Dendritic cell treated with granulocyte-macrophage colony-stimulating factor and Interleukin-4, amounts not matched to agents 40 ng/mL and 50 ng/mL, for 4 days (primary cell): ENCODE data around the gene LMX1B.

Source experiments
- H3K27ac Mint-ChIP-seq: one replicate; pipeline ENCODE4 v1.8.0; 2022; ENCODE audit warnings: mild to moderate bottlenecking, mixed read lengths
- H3K27me3 Mint-ChIP-seq: one replicate; pipeline ENCODE4 v1.8.0; 2022; ENCODE audit warnings: mild to moderate bottlenecking, mixed read lengths
- H3K36me3 Mint-ChIP-seq: one replicate; pipeline ENCODE4 v1.8.0; 2022; ENCODE audit warnings: low read depth, mixed read lengths
- H3K4me1 Mint-ChIP-seq: one replicate; pipeline ENCODE4 v1.8.0; 2022; ENCODE audit warnings: low read depth, mixed read lengths
- H3K4me3 Mint-ChIP-seq: one replicate; pipeline ENCODE4 v1.8.0; 2022; ENCODE audit warnings: mild to moderate bottlenecking, moderate library complexity, mixed read lengths
- H3K9me3 Mint-ChIP-seq: one replicate; pipeline ENCODE4 v1.8.0; 2022; ENCODE audit warnings: mixed read lengths
- intact Hi-C: fragments of 100-400 bp; cut with micrococcal nuclease; formaldehyde crosslinking; loops from one replicate; pipeline ENCODE4 v1.15.0; 2022

Gene LMX1B

DNA sequence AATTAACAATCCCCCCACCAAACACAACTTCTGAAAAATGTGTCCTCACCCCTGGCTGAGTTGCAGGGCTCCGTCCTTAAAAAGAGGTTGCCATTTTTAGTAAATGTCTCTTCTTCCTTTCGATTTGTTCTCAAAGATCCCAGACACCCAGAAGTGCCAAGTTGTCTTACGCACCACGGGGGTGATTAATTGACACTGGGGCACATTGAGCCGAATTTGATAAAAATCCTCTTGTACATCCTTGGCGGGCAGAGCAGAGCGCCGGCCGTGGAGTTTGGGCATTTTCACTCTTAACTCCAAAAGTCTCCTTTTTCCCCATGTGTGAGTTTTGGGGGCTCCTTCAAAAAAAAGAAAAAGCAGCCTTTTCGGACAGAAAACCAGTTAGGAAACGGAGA, 4.5 kb downstream of the LMX1B start:
- H3K4me1 Mint-ChIP-seq: peaks cover 15% of the 10 kb centered on the region
- intact Hi-C loops: no loop called here

GRCh38 chr9:126618585-126619360, 5.0 kb downstream of the LMX1B start:
- intact Hi-C loops: no loop called here
- peaks cover 14% of the 10 kb centered on the region for H3K4me1 Mint-ChIP-seq

More for the DNA sequence above, 4.5 kb downstream of the LMX1B start:
- no peaks in the 10 kb centered on the region for H3K9me3 Mint-ChIP-seq
- no peak overlapping the region for H3K27ac Mint-ChIP-seq
- H3K36me3 Mint-ChIP-seq: no peaks in the 10 kb centered on the region
- no peak overlapping the region for H3K4me3 Mint-ChIP-seq
- peaks cover 87% of the 10 kb centered on the region for H3K27me3 Mint-ChIP-seq

GRCh38 chr9:126619361-126620135, 5.8 kb downstream of the LMX1B start:
- Mint-ChIP-seq H3K9me3 (no peaks in the 10 kb centered on the region), H3K36me3 (no peaks in the 10 kb centered on the region), H3K27ac (no peak overlapping the region), H3K4me3 (no peak overlapping the region), H3K4me1 (peaks cover 10% of the 10 kb centered on the region), H3K27me3 (peaks cover 94% of the 10 kb centered on the region)
- intact Hi-C loops: no loop called here

More at GRCh38 chr9:126618585-126619360, 5.0 kb downstream of the LMX1B start:
- peaks cover 89% of the 10 kb centered on the region for H3K27me3 Mint-ChIP-seq
- H3K9me3 Mint-ChIP-seq: no peaks in the 10 kb centered on the region
- no peak overlapping the region for H3K4me3 Mint-ChIP-seq
- H3K27ac Mint-ChIP-seq: no peak overlapping the region
- no peaks in the 10 kb centered on the region for H3K36me3 Mint-ChIP-seq

GRCh38 chr9:126620478-126620877, 6.8 kb downstream of the LMX1B start:
- intact Hi-C loops: no loop called here
- no peak overlapping the region for H3K27ac Mint-ChIP-seq
- H3K4me3 Mint-ChIP-seq: no peak overlapping the region

GRCh38 chr9:126621061-126621918, 7.6 kb downstream of the LMX1B start:
- peaks cover 96% of the 10 kb centered on the region for H3K27me3 Mint-ChIP-seq
- no peak overlapping the region for H3K4me3 Mint-ChIP-seq
- peaks cover 16% of the 10 kb centered on the region for H3K4me1 Mint-ChIP-seq
- H3K36me3 Mint-ChIP-seq: no peaks in the 10 kb centered on the region
- no peak overlapping the region for H3K27ac Mint-ChIP-seq
- intact Hi-C loops: no loop called here
- no peaks in the 10 kb centered on the region for H3K9me3 Mint-ChIP-seq

More at GRCh38 chr9:126620478-126620877, 6.8 kb downstream of the LMX1B start:
- Mint-ChIP-seq H3K4me1 (peaks cover 8% of the 10 kb centered on the region), H3K36me3 (no peaks in the 10 kb centered on the region), H3K9me3 (no peaks in the 10 kb centered on the region), H3K27me3 (peaks cover 96% of the 10 kb centered on the region)

GRCh38 chr9:126621919-126622735, 8.4 kb downstream of the LMX1B start:
- Mint-ChIP-seq H3K4me3 (no peak overlapping the region), H3K9me3 (peaks cover 3% of the 10 kb centered on the region), H3K4me1 (peaks cover 20% of the 10 kb centered on the region), H3K36me3 (no peaks in the 10 kb centered on the region), H3K27me3 (peaks cover 96% of the 10 kb centered on the region), H3K27ac (no peak overlapping the region)
- intact Hi-C loops: no loop called here

GRCh38 chr9:126623314-126623666, 9.6 kb downstream of the LMX1B start:
- Mint-ChIP-seq H3K4me3 (no peak overlapping the region), H3K27ac (no peak overlapping the region), H3K4me1 (peaks cover 17% of the 10 kb centered on the region), H3K27me3 (peaks cover 99% of the 10 kb centered on the region), H3K36me3 (no peaks in the 10 kb centered on the region), H3K9me3 (peaks cover 7% of the 10 kb centered on the region)
- intact Hi-C loops: no loop called here

DNA sequence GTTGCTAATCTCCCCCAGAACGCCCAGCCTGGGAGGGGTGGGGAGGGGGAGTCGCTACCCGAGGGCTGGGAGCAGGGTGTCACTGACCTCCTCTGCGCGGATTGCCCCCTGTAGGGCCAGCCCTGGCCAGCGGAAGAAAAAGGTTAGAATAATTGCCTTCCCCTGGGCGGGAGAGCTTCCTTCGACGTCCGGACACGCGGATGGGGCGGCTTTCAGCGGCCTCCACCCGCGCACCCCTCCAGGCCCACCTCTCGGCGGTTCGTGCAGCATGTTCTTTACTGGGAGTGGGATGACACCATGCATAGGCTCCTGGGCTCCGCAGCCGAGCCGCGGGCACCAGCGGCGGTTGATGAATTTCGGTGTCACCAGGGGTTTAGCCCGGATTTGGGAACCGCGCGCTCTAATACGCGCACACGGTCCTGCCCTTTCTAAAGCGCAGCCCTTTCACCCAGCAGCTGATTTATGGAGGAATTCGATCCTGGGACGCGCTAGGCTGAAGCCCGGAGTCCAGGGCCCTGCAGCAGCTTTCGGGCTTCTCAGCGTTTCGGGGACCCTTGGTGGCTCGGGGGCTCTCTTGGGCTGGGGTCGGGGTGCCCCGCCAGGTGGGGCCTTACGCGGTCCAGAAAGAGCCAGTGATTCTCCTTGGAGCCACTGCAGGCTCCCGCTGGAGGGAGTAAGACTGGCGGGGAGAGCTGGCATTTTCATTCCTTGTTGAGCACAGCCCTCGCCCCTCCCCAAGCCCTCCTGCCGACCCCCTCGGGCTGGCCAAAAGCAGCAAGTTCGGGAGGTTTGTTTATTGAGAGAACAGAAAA, 10.1 kb downstream of the LMX1B start:
- no peak overlapping the region for H3K27ac Mint-ChIP-seq
- H3K36me3 Mint-ChIP-seq: no peaks in the 10 kb centered on the region
- H3K4me3 Mint-ChIP-seq: no peak overlapping the region
- H3K27me3 Mint-ChIP-seq: peaks cover 99% of the 10 kb centered on the region
- intact Hi-C loops: no loop called here
- peaks cover 14% of the 10 kb centered on the region for H3K4me1 Mint-ChIP-seq
- peaks cover 7% of the 10 kb centered on the region for H3K9me3 Mint-ChIP-seq

- intact Hi-C loops: no loop called here
- H3K36me3 Mint-ChIP-seq: no peaks in the 10 kb centered on the region
- peaks cover 7% of the 10 kb centered on the region for H3K9me3 Mint-ChIP-seq
- no peak overlapping the region for H3K4me3 Mint-ChIP-seq
- peaks cover 14% of the 10 kb centered on the region for H3K4me1 Mint-ChIP-seq
- peaks cover 99% of the 10 kb centered on the region for H3K27me3 Mint-ChIP-seq
- H3K27ac Mint-ChIP-seq: no peak overlapping the region
Measured at GRCh38 chr9:126624479-126624826, 10.7 kb downstream of the LMX1B start.

DNA sequence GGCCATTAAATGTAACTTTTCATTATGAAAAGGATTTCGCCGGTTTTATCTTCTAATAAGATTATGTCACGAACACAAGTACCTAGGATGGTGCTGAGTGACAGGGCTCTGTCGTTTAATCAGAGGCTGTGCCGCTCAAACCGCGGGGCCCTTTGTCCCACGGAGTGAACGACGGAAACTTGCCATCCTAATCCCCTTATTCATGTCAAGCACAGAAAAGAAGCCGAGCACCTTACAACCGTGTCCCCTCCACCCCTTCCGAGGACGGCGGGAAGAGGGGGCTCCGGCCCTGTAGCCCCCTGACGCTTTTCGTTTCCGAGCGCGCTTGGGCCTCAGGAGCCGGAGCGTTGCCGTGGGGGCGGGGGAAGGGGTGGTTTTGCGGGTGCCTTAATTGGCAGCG, 11.2 kb downstream of the LMX1B start:
- Mint-ChIP-seq H3K4me1 (peaks cover 14% of the 10 kb centered on the region), H3K27ac (no peak overlapping the region), H3K27me3 (peaks cover 99% of the 10 kb centered on the region), H3K4me3 (no peak overlapping the region), H3K9me3 (peaks cover 7% of the 10 kb centered on the region), H3K36me3 (no peaks in the 10 kb centered on the region)
- intact Hi-C loops: no loop called here

DNA sequence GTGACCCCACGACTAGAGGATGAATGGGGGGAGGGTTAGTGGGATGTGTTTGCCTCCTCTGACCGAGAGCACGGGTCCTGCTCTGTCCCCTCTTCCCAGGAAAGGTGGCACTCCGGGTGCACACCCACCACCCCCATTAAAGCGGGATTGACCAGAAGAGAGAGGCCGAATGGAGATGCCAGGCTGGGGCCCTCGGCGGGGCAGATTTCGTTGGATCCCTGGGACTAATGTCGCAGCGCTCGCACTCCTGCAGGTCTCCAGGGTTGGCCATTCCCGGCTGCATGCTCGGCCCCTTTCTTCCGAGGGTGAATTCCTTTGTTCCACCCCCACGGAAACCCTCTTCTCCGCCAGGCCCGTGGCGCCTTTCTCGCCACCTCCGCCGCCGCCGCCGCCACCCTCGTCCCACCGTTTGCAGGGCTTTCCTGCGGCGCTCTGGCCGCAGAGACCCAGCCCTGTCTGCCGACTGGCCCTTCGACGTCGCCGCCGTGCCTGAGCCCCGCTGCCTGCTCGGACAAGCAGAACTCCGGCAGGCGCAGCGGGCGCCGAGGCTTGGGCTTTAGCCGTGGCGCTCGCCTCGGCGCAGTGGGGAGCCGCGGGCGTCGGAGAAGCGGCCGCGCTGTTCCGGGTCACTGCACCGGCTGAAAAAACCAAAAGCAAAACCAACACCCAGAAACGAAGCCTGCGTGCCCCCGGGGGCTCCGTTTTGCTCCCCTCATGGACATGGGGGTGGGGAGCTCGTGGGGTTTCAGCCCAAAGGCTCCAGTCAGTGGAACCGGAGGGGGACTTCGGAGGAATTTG, 11.8 kb downstream of the LMX1B start:
- Mint-ChIP-seq H3K27ac (no peak overlapping the region), H3K4me3 (peak overlapping the region; percentile 73), H3K36me3 (no peaks in the 10 kb centered on the region), H3K27me3 (peaks cover 99% of the 10 kb centered on the region), H3K4me1 (peaks cover 14% of the 10 kb centered on the region), H3K9me3 (peaks cover 7% of the 10 kb centered on the region)
- intact Hi-C loops: no loop called here
